Gastrocnemius medialis (tissue), 4 donors: ENCODE measurements around the gene OMA1.

ENCODE experiments used
- POLR2A ChIP-seq, 2 donors: fragments of 450-650 bp; IDR thresholded peaks; one replicate each; pipeline ENCODE4 v1.6.1; 2017; ENCODE audit warnings: antibody characterized with exemption in 2 of 2, mild to moderate bottlenecking in 2 of 2, moderate library complexity in 2 of 2
- TF ChIP-seq, protein P1 (sequence below), 5 experiments: fragments of 450-650 bp in 3 of 5; fragments of 200-600 bp in 2 of 5; sonication (generic) in 2 of 5; IDR thresholded peaks in 4 of 5; conservative IDR thresholded peaks in 1 of 5; 1 replicate in 4 of 5; 2 replicates in 1 of 5; pipeline ENCODE4 v1.5.1; 2016 to 2019; ENCODE audit warnings: antibody characterized with exemption in 5 of 5, mild to moderate bottlenecking in 3 of 5, moderate library complexity in 3 of 5

DNA sequence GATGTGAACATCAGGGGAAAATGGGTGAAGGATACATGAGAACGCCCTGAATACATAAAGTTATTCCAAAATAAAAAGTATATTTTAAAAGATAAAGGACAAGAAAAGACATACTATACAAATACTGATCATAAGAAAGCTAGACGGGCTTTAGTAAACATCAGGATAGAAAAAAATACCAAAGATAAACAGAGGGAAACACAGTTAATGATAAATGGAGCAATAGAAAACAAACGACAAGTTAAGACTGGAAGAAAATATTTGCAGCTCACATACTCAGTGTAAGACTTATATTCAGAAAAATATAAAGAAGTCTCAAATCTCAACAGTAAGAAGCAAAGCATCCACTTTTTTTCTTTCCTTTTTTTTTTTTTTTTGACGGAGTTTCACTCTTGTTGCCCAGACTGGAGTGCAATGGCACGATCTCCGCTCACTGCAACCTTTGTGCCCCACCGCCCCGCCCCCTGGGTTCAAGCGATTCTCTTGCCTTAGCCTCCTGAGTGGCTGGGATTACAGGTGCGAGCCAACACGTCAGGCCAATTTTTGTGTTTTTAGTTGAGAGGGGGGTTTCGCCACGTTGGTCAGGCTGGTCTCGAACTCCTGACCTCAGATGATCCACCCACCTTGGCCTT is 94.8 kb downstream of the OMA1 start:
- TF ChIP-seq, protein P1, sequence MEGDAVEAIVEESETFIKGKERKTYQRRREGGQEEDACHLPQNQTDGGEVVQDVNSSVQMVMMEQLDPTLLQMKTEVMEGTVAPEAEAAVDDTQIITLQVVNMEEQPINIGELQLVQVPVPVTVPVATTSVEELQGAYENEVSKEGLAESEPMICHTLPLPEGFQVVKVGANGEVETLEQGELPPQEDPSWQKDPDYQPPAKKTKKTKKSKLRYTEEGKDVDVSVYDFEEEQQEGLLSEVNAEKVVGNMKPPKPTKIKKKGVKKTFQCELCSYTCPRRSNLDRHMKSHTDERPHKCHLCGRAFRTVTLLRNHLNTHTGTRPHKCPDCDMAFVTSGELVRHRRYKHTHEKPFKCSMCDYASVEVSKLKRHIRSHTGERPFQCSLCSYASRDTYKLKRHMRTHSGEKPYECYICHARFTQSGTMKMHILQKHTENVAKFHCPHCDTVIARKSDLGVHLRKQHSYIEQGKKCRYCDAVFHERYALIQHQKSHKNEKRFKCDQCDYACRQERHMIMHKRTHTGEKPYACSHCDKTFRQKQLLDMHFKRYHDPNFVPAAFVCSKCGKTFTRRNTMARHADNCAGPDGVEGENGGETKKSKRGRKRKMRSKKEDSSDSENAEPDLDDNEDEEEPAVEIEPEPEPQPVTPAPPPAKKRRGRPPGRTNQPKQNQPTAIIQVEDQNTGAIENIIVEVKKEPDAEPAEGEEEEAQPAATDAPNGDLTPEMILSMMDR (IDR thresholded peaks at IDR 0.05 in 4 of 5, conservative IDR thresholded peaks at IDR 0.05 in 1 of 5): no peak
- TF ChIP-seq POLR2A (IDR thresholded peaks at IDR 0.05): no peak
